HG03097 (cell line): ENCODE data around the gene NMRAL1.

Experiments used
- ATAC-seq: cut with Tn5 transposase; IDR thresholded peaks from one replicate; pipeline ENCODE4 v1.9.1; 2021; ENCODE audit not compliant: unreplicated experiment, low FRiP score

Gene NMRAL1

DNA sequence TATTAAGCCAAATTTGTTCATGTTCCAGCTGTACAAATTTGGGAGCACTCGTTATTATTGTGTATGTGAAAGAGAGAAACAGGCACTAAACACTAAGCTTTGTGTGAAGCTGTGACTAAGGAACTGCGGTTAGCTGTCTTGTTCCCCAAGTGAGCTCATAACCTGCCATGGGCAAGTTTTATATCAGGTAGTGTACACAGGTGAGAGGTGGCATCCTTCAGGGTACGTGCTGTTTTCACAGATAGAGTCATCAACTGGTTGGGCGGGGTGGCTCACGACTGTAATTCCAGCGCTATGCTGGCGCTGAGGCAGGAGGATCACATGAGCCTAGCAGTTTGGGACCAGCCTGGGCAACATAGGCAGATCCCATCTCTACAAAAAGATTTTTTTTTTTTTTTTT lies 45.9 kb downstream of the NMRAL1 start:
- ATAC-seq = no peak

GRCh38 chr16:4426722-4427372 lies 47.6 kb downstream of the NMRAL1 start:
- no peak for ATAC-seq

- peak; percentile 31 for ATAC-seq
These were observed 48.3 kb downstream of the NMRAL1 start for GRCh38 chr16:4426021-4426684.

DNA sequence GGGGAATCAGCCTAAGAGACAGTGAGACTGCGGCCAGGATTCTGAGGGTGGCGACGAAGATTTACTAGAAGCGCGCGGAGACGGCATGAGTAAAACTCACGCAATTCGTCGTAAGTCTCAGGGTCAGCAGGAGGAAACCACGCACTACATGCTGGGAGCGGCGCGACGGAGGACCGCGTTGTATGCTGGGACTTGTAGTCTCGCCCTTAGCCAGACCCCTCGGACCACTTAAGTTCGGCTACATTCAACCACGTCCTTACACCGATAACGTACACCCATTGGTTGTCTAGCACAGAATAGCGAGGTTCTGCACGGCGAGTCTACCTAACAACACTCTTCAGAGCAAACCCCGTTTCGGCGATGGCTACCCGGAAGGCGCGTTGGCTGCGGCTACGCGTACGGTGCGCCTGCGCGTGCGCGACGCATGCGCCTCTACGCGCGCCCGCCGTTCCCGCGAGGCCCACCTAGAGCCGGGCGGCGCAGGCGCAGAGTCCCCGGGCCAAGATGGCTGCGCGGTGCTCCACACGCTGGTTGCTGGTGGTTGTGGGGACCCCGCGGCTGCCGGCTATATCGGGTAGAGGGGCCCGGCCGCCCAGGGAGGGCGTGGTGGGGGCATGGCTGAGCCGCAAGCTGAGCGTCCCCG lies 48.9 kb downstream of the NMRAL1 start, which contains the start of gene DNAJA3:
Gene DNAJA3 (plus strand): TSS at position 491 of the 643 bp plus-strand sequence. CDS start 14 bp downstream, at position 505.
- ATAC-seq = peak; percentile 83

DNA sequence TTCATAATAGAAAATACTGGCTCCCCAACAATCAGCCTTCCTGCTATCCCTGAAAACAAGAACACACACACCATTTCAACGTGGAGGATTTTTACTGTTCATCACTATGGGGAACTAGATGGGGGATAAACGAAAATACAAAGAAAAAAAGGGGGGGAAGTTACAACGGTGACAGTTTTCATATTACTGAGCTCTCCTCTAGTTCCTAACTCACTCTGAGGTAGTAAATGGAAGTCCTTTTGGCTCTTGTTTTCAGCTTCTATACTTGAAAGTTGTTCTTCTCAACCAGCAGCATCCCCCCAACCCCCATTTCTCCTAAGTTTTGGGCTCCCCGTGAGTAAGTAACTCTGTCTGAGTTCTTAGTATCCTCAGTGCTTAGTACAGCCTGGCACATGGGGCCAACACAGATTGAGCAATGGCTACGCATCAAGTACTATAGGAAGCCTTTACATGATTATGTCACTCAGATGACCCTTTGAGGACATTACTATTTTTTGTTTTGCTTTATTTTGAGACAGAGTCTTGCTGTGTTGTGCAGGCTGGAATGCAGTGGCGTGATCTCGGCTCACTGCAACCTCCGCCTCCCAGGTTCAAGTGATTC lies 53.8 kb downstream of the NMRAL1 start:
- ATAC-seq = no peak

GRCh38 chr16:4419402-4419959 lies 54.9 kb downstream of the NMRAL1 start:
- no peak for ATAC-seq

DNA sequence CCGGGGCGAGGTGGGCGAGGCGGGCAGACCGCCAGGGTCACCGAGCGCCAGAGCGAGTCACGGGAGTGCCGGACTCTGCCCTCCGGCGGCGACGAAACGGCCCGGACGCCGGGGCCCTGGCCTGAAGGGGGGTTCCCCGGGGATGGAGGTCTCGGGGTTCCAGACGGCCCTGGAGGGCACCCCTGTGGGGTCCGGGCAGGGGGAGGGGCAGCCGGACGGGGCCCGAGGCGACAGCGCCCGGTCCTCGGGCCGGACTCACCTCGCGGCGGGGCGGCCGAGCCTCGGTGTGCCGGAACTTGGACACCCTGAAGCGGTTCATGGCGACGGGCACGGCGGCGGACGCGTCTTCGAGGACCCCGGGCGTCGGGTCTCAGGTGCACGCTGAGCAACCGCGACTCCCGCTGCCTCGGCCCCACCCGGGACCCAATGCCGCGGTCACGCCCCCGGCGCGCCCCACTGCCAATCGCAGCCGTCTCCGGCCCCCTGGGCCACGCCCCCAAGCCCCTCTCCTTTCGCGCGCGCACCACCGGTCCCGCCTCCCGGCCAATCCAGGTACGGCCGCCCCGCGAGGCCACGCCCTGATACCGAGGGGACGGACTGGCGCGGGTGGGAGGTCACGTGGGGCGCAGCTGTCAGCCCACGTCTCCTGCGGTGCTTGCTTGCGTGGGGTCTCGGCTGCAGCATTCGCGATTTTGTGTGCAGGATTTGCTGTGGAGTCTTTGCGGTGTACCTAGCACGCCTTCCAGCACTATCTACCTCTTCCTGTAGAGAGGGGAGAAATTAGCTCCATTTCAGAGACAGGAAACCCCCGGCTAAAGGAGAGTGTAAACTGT lies 58.0 kb downstream of the NMRAL1 start, which contains the start of gene CORO7:
Gene CORO7 (minus strand): TSS at position 397 of the 833 bp plus-strand sequence. CDS start 78 bp downstream, at position 319.
- peak; percentile 52 for ATAC-seq

GRCh38 chr16:4415538-4416199 lies 58.8 kb downstream of the NMRAL1 start:
- ATAC-seq = no peak

DNA sequence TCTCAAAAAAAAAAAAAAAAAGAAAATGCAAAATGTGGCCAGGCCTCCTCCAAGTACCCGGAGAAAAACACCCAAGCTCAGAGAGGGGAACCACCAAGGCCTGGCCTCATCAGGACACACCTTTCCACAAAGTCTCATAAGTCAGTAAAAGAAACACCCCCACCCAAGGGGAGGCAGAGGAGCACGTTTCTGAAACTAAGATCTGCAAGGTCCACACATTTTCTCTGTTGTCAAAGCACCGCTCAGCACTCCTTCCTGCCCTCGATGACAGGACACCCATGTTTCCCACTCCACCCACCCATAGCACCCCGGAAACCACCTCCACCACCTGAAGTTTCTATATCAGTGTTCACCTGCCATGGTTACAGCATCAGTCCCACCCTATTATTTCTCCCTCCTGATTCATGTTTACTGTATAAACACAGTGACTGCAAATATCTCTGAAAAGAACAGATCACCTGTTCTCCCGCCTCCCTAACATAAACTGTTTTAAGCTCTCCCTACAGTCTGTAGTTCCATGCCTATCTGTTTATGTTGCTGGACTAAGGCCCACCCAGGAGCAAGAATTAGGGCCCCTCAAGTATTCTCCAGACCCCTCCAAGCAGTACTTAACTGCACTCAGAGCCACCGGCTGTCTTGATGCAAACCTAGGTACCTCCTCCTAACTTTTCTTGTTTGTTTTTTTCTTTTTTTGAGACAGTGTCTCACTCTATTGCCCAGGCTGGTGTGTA lies 60.1 kb downstream of the NMRAL1 start:
- peak; percentile 49 for ATAC-seq

DNA sequence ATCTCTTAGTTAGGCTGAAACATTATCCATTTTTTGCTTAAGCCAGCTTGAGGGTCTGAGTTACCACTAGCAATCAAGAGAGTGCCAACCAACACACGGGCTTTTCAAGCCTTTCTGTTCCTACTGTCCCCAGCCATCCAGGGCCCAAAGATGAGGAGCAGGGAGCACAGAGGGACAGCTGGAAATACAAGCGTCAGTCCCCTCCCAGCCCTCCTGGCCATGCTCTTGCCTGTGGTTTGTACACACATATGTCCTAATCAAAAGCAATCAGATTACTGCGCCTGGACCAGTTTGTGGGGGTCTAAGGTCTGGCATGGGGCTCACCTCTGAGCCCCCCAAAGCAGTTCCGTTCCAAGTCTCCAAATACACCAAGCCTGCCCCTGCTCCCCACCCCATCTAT lies 61.6 kb downstream of the NMRAL1 start:
- ATAC-seq = no peak

DNA sequence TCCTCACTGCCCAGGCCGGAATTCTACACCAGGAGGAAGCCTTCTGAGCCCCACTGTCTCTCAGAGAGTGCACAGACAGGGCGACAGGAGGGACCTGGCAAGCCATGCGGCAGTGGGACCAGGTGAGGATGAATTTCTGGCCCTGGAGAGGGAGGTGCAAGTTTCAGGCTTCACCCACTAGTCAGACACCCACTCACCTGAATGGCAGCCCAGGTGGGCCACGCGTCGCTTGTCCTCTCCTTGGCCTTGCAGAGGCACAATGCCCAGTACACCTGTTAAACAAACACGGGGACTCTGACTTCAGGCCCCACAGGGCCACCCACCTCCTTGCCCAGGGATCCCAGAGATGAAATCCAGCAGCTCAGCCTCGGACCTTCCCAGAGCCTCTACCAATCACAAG lies 62.3 kb downstream of the NMRAL1 start:
- no peak for ATAC-seq
